GM04504 (cell line): ENCODE results near the gene TBXA2R.
A peak's percentile ranks its signal among the peaks of the same experiment; 100 is the strongest.
"Not testable (repeated sequence)": the region's sequence is repeated elsewhere in the genome, so short reads cannot be mapped to it uniquely, and the experiment has no call there.

Experiments
- DNase-seq: peaks from one replicate; pipeline ENCODE4 v3.0.0-alpha.2; 2012; ENCODE audit warnings: low read depth

The TBXA2R gene

GRCh38 chr19:3606690-3607289, at the start of gene TBXA2R:
TBXA2R (minus strand) TSS chr19:3606875; CDS start chr19:3600634, 6,241 bp downstream.
- peak; percentile 40 for DNase-seq

DNA sequence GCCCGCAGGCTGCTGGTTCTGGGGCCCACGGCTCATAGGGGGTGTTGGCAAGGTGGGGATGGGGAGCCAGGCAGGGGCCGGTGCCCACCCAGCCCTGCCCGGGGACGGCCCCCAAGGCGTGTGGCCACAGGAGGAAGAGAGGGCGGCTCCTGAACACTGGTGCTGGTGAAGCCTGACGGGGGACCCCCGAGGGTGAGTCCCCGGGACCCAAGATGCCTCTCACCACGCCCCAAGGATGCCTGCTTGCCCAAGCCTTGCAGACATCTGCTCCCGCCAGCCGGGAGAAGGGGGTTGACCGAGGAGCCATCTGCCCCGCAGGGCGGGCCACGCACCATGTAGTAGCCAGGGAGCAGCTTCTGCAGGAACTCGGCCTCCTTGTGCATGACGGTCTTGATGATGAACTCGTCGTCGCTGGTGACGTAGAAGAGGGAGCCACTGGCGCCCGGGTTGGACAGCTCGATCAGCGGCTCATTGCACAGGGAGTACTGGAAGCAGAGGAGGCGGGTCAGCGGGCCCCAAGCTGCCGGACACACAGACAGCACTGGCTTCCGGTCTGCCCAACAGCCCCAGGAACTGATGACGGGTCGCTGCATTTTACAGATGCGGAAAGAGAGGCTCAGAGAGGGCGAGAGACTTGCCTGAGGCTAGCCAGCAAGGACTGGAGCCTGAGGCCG, 49.5 kb upstream of the TBXA2R start:
- DNase-seq: peak; percentile 60

DNA sequence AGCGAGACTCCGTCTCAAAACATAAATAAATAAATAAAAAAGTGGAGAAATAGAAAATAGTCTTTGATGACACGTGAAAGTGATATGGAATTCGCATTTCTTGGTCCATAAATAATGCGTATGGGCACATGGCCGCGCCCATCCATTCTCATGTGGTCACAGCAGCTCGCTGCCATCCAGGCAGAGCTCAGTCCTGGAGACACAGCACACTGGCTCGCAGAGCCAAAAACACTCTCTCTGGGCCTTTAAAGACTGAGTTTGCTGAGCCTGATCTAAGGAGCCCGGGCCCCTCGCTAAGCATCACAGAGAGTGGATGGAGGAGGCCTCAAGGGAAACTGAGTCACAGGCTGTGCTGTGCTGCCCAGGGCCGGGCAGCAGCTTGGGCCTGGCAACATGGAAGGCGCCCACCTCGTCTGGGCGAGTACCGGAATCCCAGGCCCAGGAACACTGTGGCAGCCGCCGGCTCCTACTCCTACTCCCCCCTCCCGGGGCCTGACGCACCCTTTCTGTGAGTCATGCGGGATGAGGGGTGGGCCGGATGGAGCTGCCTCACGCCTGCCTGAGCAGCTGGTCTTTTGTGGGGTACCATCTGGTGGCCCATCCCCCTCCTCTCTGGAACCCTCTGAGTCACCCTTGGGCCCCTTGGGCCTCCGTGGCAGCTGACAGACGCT, 48.9 kb upstream of the TBXA2R start:
- peak; percentile 95 for DNase-seq

DNA sequence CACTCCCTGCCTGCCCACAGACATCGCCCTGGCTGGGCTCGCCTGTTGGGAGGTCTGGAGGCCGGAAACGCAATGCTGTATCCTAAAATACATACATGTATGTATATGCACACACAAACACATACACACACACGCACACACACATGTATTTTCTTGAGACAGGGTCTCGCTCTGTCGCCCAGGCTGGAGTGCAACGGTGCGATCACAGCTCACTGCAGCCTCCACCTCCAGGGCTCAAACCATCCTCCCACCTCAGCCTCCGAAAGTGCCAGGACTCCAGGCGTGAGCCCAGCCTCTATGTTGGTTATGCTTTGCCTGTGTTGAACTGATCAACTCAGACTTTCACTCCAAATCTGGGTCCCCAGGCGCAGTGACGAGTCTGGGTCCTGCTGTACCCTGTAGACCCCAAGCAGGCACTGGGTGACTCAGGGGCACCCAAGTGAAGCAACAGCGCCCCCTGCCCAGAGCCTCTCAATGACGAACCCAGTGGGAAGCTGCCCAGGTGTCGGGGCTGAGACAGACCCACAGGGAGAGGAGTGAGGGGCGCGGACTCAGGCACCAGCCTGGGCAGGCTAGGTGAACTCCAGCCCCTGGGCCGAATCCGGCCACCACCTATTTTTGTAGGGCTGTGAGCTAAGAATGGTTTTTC, 47.3 kb upstream of the TBXA2R start:
- no peak for DNase-seq

GRCh38 chr19:3653081-3653795, 46.6 kb upstream of the TBXA2R start:
- DNase-seq: no peak

DNA sequence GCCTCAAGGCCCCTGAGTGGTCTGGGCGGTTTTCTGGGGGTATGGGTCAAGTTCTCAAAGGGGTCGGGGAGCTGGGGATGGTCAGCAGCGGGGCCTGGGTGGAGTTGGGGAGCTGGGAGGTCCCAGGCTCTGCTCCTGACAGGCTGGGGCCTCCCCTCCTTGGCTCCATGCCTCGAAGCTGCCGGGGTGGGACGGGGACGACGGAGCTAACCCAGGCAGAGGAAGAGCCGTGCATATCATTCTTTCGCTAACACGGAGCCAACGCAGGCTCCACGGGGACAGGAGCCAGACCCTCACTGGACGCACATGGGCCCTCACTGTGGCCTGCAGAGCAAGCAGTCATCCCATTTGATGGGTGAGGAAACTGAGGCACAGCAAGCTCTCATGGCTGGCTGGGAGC, 45.7 kb upstream of the TBXA2R start:
- no peak for DNase-seq

GRCh38 chr19:3651684-3652083, 45.0 kb upstream of the TBXA2R start:
- no peak for DNase-seq

GRCh38 chr19:3649888-3650287, 43.2 kb upstream of the TBXA2R start:
- no peak for DNase-seq

DNA sequence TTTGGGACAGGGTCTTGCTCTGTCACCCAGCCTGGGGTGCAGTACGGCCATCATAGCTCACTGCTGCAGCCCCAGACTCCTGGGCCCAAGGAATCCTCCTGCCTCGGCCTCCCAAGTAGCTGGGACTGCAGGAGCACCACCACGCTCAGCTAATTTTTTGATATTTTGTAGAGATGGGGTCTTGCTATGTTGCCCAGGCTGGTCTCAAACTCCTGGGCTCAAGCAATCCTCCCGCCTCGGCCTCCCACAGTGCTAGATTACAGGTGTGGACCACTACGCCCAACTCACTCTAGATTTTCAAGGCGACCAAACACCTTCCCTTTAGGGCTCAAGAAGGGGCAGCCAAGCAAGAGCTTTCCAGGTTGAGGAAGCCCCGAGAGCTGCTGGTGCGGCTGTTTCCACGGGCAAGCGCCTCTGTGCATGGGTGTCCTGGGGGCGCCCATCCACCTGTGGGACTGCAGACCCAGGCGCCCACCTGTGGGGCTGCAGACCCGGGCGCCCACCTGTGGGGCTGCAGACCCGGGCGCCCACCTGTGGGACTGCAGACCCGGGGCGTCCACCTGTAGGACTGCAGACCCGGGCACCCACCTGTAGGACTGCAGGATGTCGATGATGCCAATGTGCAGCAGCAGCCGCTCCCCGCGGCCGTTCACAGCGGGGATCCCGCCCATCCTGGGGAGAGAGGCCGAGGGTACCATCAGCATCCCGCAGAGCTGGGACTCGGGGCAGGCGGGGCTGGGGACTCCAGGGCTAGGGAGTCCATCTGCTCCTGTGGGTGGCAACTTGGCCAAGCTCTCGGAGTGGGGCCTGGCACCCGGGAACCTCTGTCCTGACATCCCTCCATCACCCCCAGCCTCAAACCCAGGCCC, 41.6 kb upstream of the TBXA2R start:
- DNase-seq: no peak

DNA sequence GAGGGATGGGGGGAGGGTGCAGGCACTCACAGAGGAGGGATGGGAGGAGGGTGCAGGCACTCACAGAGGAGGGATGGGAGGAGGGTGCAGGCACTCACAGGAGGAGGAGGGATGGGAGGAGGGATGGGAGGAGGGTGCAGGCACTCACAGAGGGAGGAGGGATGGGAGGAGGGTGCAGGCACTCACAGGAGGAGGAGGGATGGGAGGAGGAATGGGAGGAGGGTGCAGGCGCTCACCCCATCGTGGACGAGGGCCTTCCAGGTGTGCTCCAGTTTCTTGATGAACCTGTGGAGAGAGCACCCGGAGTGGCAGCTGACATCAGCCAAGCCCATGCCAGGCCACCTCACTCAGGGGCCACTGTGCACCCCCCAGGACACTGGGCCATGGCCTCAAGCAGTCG, 40.4 kb upstream of the TBXA2R start:
- not testable (repeated sequence) for DNase-seq

DNA sequence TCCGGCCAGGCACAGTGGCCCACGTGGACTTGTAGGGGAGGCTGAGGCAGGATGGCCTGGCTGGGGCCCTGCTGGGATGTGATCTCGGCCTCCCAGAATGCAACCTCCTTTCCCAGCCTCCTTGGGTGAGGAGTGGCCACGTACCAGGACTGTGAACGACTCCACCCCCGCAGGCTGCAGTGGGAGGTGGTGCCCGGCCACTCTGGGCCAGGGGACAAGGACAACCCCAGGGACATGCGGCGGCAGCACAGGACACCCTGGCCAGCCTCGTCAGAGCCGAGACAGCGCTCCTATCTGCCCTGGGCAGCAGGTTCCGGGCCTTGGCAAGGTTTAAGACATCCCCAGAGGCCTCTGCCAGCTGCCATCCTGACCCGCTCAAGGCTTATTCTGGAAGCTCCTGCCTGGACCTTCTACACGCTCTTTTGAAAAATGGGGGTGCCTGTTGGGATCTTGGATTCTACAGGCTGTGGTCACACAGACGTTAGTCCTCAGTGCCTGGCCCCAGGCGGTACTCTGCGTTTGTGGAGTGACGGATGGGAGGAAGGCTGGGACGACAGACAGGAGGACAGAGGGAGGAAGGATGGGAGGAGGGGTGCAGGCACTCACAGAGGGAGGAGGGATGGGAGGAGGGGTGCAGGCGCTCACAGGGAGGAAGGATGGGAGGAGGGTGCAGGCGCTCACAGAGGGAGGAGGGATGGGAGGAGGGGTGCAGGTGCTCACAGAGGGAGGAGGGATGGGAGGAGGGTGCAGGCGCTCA, 39.8 kb upstream of the TBXA2R start:
- DNase-seq: no peak

DNA sequence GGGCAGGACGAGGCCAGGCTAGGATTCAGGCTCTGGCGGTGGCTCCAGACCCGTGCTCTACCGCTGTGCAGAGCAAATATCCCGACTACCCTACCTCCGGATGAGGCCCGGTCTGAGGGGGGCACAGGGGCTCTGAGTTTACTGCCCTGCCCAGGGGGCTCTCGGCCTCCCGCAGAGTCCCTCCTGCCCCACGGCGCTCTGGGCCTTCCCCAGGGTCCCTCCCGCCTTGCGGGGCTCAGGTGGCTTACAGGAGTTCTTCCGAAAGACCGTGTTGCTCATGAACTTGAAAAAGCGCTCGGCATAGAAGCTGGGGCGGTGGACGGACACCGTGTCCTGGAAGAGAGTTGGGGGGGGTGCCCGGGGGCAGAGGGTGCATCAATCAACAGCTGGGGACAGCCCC, 39.1 kb upstream of the TBXA2R start:
- no peak for DNase-seq

DNA sequence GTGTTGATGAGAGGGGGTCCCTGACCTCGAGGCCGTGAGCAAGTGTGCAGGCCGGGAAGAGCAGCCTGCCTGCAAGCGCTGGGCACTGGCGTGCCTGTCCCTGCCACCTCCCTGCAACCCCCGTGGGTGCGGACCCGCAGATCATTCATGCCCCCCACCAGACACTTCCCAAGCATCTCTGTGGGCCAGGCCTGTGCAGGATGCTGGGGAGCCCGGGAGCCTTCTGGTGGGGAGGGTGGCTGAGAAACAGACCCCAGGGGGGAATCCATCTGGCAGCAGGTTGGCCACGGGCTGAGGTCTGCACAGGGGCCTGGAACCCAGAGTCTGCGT, 38.4 kb upstream of the TBXA2R start:
- DNase-seq: no peak

GRCh38 chr19:3644351-3645066, 37.8 kb upstream of the TBXA2R start:
- DNase-seq: no peak

- DNase-seq: no peak
Observed at GRCh38 chr19:3643674-3644313, 37.1 kb upstream of the TBXA2R start.

- DNase-seq: no peak
Observed at GRCh38 chr19:3642987-3643673, 36.5 kb upstream of the TBXA2R start.

DNA sequence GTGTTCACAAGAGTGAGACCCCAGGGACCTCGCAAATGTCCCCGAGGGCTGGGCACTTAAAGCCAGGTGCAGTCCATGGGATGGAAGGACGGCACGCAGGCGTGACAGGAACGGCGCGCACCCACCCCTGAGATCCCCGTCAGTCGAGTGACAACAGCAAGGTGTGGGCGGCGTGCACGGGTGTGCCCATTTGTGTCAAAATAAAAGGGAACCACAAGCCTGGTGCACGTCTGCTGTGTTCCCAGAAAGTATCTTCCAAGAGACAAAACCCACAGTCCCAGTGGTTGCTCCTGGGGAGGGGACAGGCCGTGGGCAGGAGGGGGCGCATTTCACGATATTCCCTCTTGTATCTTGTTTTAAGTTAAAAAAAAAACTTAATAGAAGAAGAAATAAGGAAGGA, 35.6 kb upstream of the TBXA2R start:
- no peak for DNase-seq

DNA sequence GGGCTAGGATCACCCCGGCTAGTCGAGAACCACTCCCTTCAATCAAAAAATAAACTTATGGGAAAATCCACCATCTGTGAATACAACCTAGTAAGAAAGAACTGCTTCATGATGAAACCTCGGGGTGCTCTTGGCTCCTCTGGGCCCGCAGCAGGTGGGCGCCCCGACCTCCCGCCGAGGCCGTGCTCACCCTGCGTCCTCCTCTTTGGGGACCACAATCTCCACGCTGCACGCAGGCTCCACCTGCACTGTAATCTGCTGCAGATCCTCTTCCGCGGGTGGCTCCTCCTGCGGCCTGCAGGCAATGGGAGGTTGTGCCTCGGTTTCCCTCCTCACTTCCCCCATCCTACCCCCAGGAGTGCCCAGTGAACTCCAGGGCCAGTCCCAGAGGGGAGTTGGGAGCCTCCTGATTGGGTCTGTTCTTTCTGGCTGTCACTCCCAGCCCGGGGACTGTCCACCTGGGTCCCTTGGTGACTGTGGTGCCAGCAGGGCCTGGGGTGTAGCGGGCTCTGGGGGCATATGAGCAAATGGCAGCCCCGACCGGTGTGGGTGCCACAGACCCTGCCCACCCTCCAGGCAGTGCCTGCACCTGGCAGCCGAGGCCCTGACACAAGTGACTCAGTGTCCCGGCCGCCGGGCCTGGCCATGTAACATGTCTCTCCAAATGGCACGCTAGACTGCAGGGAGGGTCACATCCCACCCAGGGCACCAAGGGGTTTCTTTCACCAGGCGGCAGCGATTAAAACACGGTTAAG, 35.0 kb upstream of the TBXA2R start:
- no peak for DNase-seq
